GM18517 (cell line): ENCODE results near the gene PPCDC.
"Not testable (repeated sequence)": the region's sequence is repeated elsewhere in the genome, so short reads cannot be mapped to it uniquely, and the experiment has no call there.

Source experiments
- ATAC-seq: cut with Tn5 transposase; IDR thresholded peaks from one replicate; pipeline ENCODE4 v1.9.1; 2021; ENCODE audit warnings: mild to moderate bottlenecking, moderate library complexity; ENCODE audit not compliant: unreplicated experiment

PPCDC gene

GRCh38 chr15:75065851-75066509, 42.6 kb downstream of the PPCDC start:
- no peak for ATAC-seq

GRCh38 chr15:75067123-75067830, 43.9 kb downstream of the PPCDC start:
- no peak for ATAC-seq

- no peak for ATAC-seq
These were observed 45.4 kb downstream of the PPCDC start for GRCh38 chr15:75068748-75069147.

- peak; percentile 81 for ATAC-seq
These were observed 46.0 kb downstream of the PPCDC start for GRCh38 chr15:75069301-75069925.

DNA sequence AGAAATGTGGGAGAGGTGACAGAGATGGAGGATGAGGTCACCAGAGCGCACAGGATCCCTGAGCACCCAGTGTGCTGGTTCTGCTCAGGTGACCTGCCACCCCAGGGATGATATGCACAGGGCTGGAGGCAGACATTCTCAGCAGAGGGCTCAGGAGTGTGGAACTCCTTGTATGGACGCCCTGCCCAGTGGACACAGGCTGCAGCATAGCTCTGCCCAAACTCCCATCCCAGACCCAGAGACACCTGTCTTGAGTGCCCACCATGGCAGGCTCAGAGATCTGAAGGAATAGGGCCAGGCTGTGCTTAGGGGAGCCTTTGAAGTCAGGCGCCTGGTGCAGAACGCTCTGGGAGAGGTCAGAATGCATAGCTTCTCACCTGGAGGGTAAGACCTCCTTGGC, 47.3 kb downstream of the PPCDC start:
- no peak for ATAC-seq

- no peak for ATAC-seq
These were observed 49.8 kb downstream of the PPCDC start for GRCh38 chr15:75073197-75073596.

DNA sequence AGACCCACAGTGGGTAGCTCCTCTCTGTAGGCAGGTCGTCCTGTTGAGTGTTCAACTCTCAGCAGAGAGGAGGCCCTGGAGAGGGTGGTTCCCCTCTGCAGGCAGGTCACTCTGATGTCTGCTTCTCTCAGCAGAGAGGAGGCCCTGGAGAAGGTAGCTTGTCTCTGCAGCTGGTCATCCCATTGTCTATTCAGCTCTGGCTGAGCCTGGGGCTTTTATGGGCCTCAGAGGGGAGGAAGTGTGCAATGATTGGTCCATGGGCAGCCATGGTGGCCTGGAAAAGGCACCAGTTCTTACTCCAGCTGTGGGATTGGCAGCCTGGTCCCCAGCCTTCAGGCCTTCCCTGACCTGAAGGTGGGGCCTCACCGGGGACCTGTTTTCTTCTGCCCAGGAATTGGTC, 52.9 kb downstream of the PPCDC start:
- ATAC-seq, result no peak

- not testable (repeated sequence) for ATAC-seq
These were observed 54.2 kb downstream of the PPCDC start for GRCh38 chr15:75077551-75077961.

- ATAC-seq, result no peak
These were observed 57.8 kb downstream of the PPCDC start for GRCh38 chr15:75081150-75081549.

- no peak for ATAC-seq
These were observed 59.3 kb downstream of the PPCDC start for GRCh38 chr15:75082689-75083088.

GRCh38 chr15:75085708-75086107, 62.3 kb downstream of the PPCDC start:
- not testable (repeated sequence) for ATAC-seq

GRCh38 chr15:75089456-75090387, 66.3 kb downstream of the PPCDC start:
- no peak for ATAC-seq

GRCh38 chr15:75090388-75090734, 67.0 kb downstream of the PPCDC start:
- ATAC-seq, result no peak

DNA sequence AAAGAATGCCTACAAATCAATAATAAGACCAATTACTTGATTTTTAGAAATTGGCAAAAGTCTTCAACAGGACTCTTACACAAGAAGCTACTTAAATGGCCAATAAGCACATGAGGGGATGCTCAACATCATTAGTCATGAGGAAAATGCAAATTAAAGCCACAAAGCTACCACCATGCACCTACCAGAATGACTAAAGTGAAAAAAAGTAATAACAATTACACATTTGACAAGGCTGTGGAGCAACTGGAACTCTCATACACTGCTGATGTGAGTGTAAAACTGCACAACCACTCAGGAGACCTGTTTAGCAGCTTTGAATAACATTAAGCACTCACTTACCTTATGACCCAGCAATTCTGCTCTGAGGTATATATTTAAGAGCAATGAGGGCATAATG, 68.4 kb downstream of the PPCDC start:
- ATAC-seq, result no peak

DNA sequence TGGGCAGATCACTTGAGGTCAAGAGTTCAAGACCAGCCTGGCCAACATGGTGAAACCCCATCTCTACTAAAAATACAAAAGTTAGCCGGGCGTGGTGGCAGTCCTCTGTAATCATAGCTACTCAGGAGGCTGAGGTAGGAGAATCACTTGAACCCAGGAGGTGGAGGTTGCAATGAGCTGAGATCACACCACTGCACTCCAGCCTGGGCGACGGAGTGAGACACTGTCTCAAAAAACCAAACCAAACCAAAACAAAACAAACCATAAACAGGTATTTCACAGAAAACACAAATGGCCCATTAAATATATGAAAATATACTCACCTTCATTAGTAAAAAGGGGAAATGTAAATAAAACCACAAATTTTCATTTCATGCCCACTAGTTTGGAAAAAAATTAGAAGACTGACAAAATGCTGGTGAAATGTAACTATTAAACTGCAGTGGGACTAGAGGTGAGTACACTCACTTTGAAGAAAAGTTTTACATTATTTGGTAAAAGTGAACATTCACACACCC, 71.6 kb downstream of the PPCDC start:
- peak; percentile 53 for ATAC-seq

DNA sequence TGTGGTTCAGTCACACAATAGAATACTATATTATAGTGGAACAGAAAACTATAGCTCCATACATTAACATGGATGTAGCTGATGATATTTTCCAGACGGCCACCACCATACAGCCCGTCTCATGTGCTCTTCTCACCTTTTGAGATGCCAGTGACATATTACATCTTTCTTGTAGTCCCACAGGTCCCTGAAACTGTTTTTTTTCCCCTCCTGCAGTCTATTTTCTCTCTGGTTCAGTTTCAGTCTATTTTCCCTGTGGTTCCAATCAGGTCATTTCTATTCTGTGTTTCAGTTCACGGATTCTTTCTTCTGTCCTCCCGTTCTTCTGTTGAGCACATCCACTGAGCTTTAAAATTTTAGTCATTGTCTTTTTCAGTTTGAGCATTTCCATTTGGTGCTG, 72.2 kb downstream of the PPCDC start:
- ATAC-seq, result peak; percentile 49

- ATAC-seq, result no peak
These were observed 74.5 kb downstream of the PPCDC start for GRCh38 chr15:75097939-75098338.

GRCh38 chr15:75098404-75098803, 75.0 kb downstream of the PPCDC start:
- ATAC-seq, result no peak
